H1 (cell line): ENCODE results near the gene MYLIP. TPM values are rescaled to one million over a fixed set of nuclear protein-coding genes. Genes with fewer than 3 reads are reported as not detected.

ENCODE experiments used
- CTCF ChIA-PET: fragments of 300-600 bp; sonication (Branson Sonifier 250); formaldehyde crosslinking; loops from one replicate; lab custom pipeline; 2021; ENCODE audit not compliant: partially characterized antibody; lab: Charles Lee
- POLR2A ChIA-PET: fragments of 300-600 bp; sonication (Branson Sonifier 250); formaldehyde crosslinking; loops from one replicate; lab custom pipeline; 2021; ENCODE audit warnings: inconsistent platforms; ENCODE audit not compliant: partially characterized antibody; lab: Charles Lee
- DNase-seq, 2 experiments: peaks; one replicate each; pipeline versions ENCODE4 v3.0.0 to v3.0.0-alpha.2; 2010 to 2022; ENCODE audit warnings: low spot score in 2 of 2, low read depth in 1 of 2, mixed read lengths in 1 of 2
- FAIRE-seq: peaks from 2 replicates; lab custom pipeline; 2011; peaks lifted over from hg19 to GRCh38; lab: Jason Lieb, UNC
- H2AFZ ChIP-seq: 2 replicates; pipeline ENCODE4 v1.8.1; 2012; ENCODE audit warnings: low read length, inconsistent platforms
- H2AK5ac ChIP-seq: 2 replicates; pipeline ENCODE4 v1.6.1; 2013; ENCODE audit warnings: low read depth, low read length
- H2BK120ac ChIP-seq: replicated peaks from 2 replicates; pipeline ENCODE3; 2013; ENCODE audit warnings: low read depth, low read length, inconsistent platforms
- H2BK12ac ChIP-seq: 2 replicates; pipeline ENCODE4 v1.6.1; 2013; ENCODE audit warnings: low read depth, low read length
- H2BK15ac ChIP-seq: 2 replicates; pipeline ENCODE4 v1.6.1; 2013; ENCODE audit warnings: low read length
- H2BK20ac ChIP-seq: 2 replicates; pipeline ENCODE4 v1.6.1; 2013; ENCODE audit warnings: low read length
- H2BK5ac ChIP-seq: 2 replicates; pipeline ENCODE4 v1.6.1; 2013; ENCODE audit warnings: low read depth, low read length
- H3K14ac ChIP-seq: 2 replicates; pipeline ENCODE4 v1.6.1; 2013; ENCODE audit warnings: inconsistent platforms; ENCODE audit not compliant: insufficient read length
- H3K18ac ChIP-seq: 2 replicates; pipeline ENCODE4 v1.6.1; 2013; ENCODE audit warnings: low read length; ENCODE audit errors: extremely low read depth
- H3K23ac ChIP-seq: 2 replicates; pipeline ENCODE4 v1.6.1; 2013; ENCODE audit warnings: inconsistent platforms; ENCODE audit not compliant: insufficient read length
- H3K23me2 ChIP-seq: 2 replicates; pipeline ENCODE4 v1.6.1; 2013; ENCODE audit warnings: low read depth, low read length
- H3K27ac ChIP-seq: 2 replicates; pipeline ENCODE4 v1.6.1; 2011; ENCODE audit warnings: low read depth, low read length, inconsistent platforms
- H3K27me3 ChIP-seq, 4 experiments: replicated peaks in 1 of 4; 1 replicate in 1 of 4; 2 replicates in 3 of 4; pipeline versions ENCODE4 v1.6.1 to v1.8.1; 2011 to 2013; ENCODE audit warnings: low read length in 3 of 4, mild to moderate bottlenecking in 3 of 4, inconsistent platforms in 2 of 4, mixed read lengths in 2 of 4, moderate library complexity in 1 of 4; ENCODE audit not compliant: control insufficient read depth in 3 of 4, insufficient read depth in 3 of 4; ENCODE audit errors: extremely low read depth in 1 of 4
- H3K36me3 ChIP-seq, 4 experiments: 2 replicates each; pipeline versions ENCODE4 v1.6.1 to v1.8.1; 2011 to 2013; ENCODE audit warnings: mild to moderate bottlenecking in 4 of 4, low read length in 3 of 4, moderate library complexity in 2 of 4, control low read depth in 1 of 4, inconsistent platforms in 1 of 4; ENCODE audit not compliant: insufficient read depth in 4 of 4, control insufficient read depth in 2 of 4
- H3K4ac ChIP-seq: replicated peaks from 2 replicates; pipeline ENCODE3; 2013; ENCODE audit warnings: low read length, low read depth, mixed read lengths, inconsistent platforms; ENCODE audit not compliant: insufficient read length
- H3K4me1 ChIP-seq, 4 experiments: replicated peaks in 1 of 4; 1 replicate in 1 of 4; 2 replicates in 3 of 4; pipeline versions ENCODE4 v1.6.1 to v1.8.1; 2011 to 2013; ENCODE audit warnings: low read length in 3 of 4, inconsistent platforms in 2 of 4, mixed read lengths in 1 of 4; ENCODE audit not compliant: insufficient read depth in 4 of 4, control insufficient read depth in 3 of 4
- H3K4me2 ChIP-seq, 2 experiments: 2 replicates each; pipeline versions ENCODE4 v1.6.1 to v1.8.1; 2011 to 2013; ENCODE audit warnings: low read depth in 2 of 2, low read length in 2 of 2, control low read depth in 1 of 2, inconsistent platforms in 1 of 2, mild to moderate bottlenecking in 1 of 2; ENCODE audit not compliant: insufficient read depth in 1 of 2
- H3K4me3 ChIP-seq, 4 experiments: fragments of 200-600, 300-600 bp in 1 of 4; sonication (generic), shearing (Covaris generic), sonication (Bioruptor Twin) in 1 of 4; 2 replicates each; pipeline versions ENCODE4 v1.5.1 to v1.8.1; 2011 to 2016; ENCODE audit warnings: low read length in 4 of 4, low read depth in 3 of 4, control low read depth in 2 of 4, inconsistent platforms in 2 of 4, mild to moderate bottlenecking in 2 of 4, mixed read lengths in 1 of 4, moderate library complexity in 1 of 4; ENCODE audit not compliant: insufficient read depth in 2 of 4; ENCODE audit errors: extremely low read depth in 1 of 4
- H3K56ac ChIP-seq: replicated peaks from 2 replicates; pipeline ENCODE3; 2013; ENCODE audit warnings: low read depth, mild to moderate bottlenecking, mixed read lengths, low read length, inconsistent platforms; ENCODE audit not compliant: insufficient read length
- H3K79me1 ChIP-seq: 2 replicates; pipeline ENCODE4 v1.6.1; 2013; ENCODE audit warnings: low read depth, low read length, control low read depth
- H3K79me2 ChIP-seq, 2 experiments: 2 replicates each; pipeline versions ENCODE4 v1.6.1 to v1.8.1; 2012 to 2013; ENCODE audit warnings: low read length in 2 of 2, mild to moderate bottlenecking in 2 of 2, inconsistent platforms in 1 of 2; ENCODE audit not compliant: insufficient read depth in 2 of 2, control insufficient read depth in 1 of 2
- H3K9ac ChIP-seq, 4 experiments: replicated peaks in 1 of 4; 1 replicate in 1 of 4; 2 replicates in 3 of 4; pipeline versions ENCODE4 v1.6.1 to v1.8.1; 2011 to 2013; ENCODE audit warnings: low read depth in 3 of 4, low read length in 3 of 4, control low read depth in 2 of 4, mild to moderate bottlenecking in 2 of 4, moderate library complexity in 2 of 4, inconsistent platforms in 1 of 4; ENCODE audit errors: extremely low read depth in 1 of 4
- H3K9me3 ChIP-seq, 2 experiments: 2 replicates each; pipeline versions ENCODE4 v1.6.1 to v1.8.1; 2012 to 2013; ENCODE audit warnings: mild to moderate bottlenecking in 2 of 2, moderate library complexity in 2 of 2, control low read depth in 1 of 2, inconsistent platforms in 1 of 2, low read depth in 1 of 2, low read length in 1 of 2, mixed read lengths in 1 of 2; ENCODE audit not compliant: insufficient read depth in 2 of 2
- H4K20me1 ChIP-seq, 2 experiments: replicated peaks in 1 of 2; 2 replicates each; pipeline versions ENCODE3 to v1.8.1; 2011 to 2013; ENCODE audit warnings: inconsistent platforms in 2 of 2, low read length in 2 of 2, mild to moderate bottlenecking in 1 of 2; ENCODE audit not compliant: insufficient read depth in 2 of 2, control insufficient read depth in 1 of 2
- H4K5ac ChIP-seq: 2 replicates; pipeline ENCODE4 v1.6.1; 2013; ENCODE audit warnings: low read length, low read depth, mixed read lengths, inconsistent platforms; ENCODE audit not compliant: insufficient read length
- H4K8ac ChIP-seq: 2 replicates; pipeline ENCODE4 v1.8.0; 2013; ENCODE audit warnings: mild to moderate bottlenecking, moderate library complexity, low read length, inconsistent platforms; ENCODE audit not compliant: insufficient read depth; ENCODE audit errors: extremely low read depth
- H4K91ac ChIP-seq: replicated peaks from 2 replicates; pipeline ENCODE3; 2013; ENCODE audit warnings: low read length, mixed read lengths, inconsistent platforms; ENCODE audit not compliant: insufficient read length
- BACH1 ChIP-seq: IDR thresholded peaks from 2 replicates; pipeline ENCODE4 v1.6.1; 2012; ENCODE audit warnings: low read length, improper control_type of control experiment
- CREB1 ChIP-seq: IDR thresholded peaks from 2 replicates; pipeline ENCODE4 v1.6.1; 2012; ENCODE audit warnings: inconsistent platforms
- CTCF ChIP-seq, 3 experiments: IDR thresholded peaks; 1 replicate in 2 of 3; 2 replicates in 1 of 3; pipeline versions ENCODE4 v1.5.1 to v1.6.1; 2011; ENCODE audit warnings: low read length in 3 of 3, mild to moderate bottlenecking in 3 of 3, inconsistent platforms in 2 of 3, low read depth in 1 of 3, moderate library complexity in 1 of 3; ENCODE audit not compliant: insufficient read depth in 1 of 3; ENCODE audit errors: control extremely low read depth in 1 of 3
- HDAC6 ChIP-seq: IDR thresholded peaks from one replicate; pipeline ENCODE4 v1.7.1; 2012; ENCODE audit warnings: low read depth, mild to moderate bottlenecking, inconsistent platforms, low read length, moderate library complexity
- JUND ChIP-seq: IDR thresholded peaks from 2 replicates; pipeline ENCODE4 v1.6.1; 2011; ENCODE audit warnings: mild to moderate bottlenecking, improper control_type of control experiment, low read length
- MAX ChIP-seq: IDR thresholded peaks from 2 replicates; pipeline ENCODE4 v1.6.1; 2012; ENCODE audit warnings: inconsistent platforms
- POLR2AphosphoS5 ChIP-seq: IDR thresholded peaks from 2 replicates; pipeline ENCODE4 v1.6.1; 2011; ENCODE audit warnings: low read depth, low read length
- RAD21 ChIP-seq, 2 experiments: IDR thresholded peaks in 1 of 2; conservative IDR thresholded peaks in 1 of 2; 2 replicates each; pipeline ENCODE4 v1.6.1; 2011; ENCODE audit warnings: low read depth in 2 of 2, low read length in 2 of 2, improper control_type of control experiment in 1 of 2, inconsistent platforms in 1 of 2, mild to moderate bottlenecking in 1 of 2, moderate library complexity in 1 of 2
- RBBP5 ChIP-seq: IDR thresholded peaks from 2 replicates; pipeline ENCODE4 v1.7.1; 2012; ENCODE audit warnings: low read depth, mild to moderate bottlenecking, inconsistent platforms, low read length, moderate library complexity, borderline replicate concordance
- SIRT6 ChIP-seq: IDR thresholded peaks from one replicate; pipeline ENCODE4 v1.7.1; 2012; ENCODE audit warnings: low read length, inconsistent platforms
- YY1 ChIP-seq: IDR thresholded peaks from 2 replicates; pipeline ENCODE4 v1.6.1; 2011; ENCODE audit warnings: low read depth, mild to moderate bottlenecking, low read length
- WGBS, 2 experiments: shearing (Covaris generic) in 1 of 2; methylation state at CpG; one replicate each; pipeline versions ENCODE4 v1.1.6 to v1.1.7; 2013 to 2015; ENCODE audit warnings: low lambda C conversion rate in 2 of 2, mixed read lengths in 2 of 2, inconsistent platforms in 1 of 2, low coverage in 1 of 2, missing lambda C conversion rate in 1 of 2; ENCODE audit not compliant: insufficient replicate concordance in 2 of 2, insufficient coverage in 1 of 2, insufficient read length in 1 of 2; ENCODE audit errors: extremely low coverage in 1 of 2, missing lambda C conversion rate in 1 of 2; 5-methylcytosine and 5-hydroxymethylcytosine counted together
- polyA plus RNA-seq, 7 experiments: library from polyadenylated mRNA; depleted of rRNA in 3 of 7; stranded (reverse) in 5 of 7; unstranded in 2 of 7; fragments of >200 nt in 5 of 7; fragments of 200-250 nt in 2 of 7; gene quantifications; 1 replicate in 5 of 7; 2 replicates in 1 of 7; 4 replicates in 1 of 7; pipeline versions ENCODE4 v1.2.1 to v1.2.3, GENCODE V29; 2011 to 2013; ENCODE audit warnings: missing spikeins in 2 of 7, mixed read lengths in 2 of 7
- total RNA-seq: library from RNA; stranded (reverse); fragmentation: NEBNext Ultra II Directional; extraction: Animal tissue kit (Norgen Biotek cat#: 25700); gene quantifications from 2 replicates; pipeline ENCODE4 v1.2.1, GENCODE V29; 2021

MYLIP gene
- total and polyA plus RNA-seq, 2 of the 8 experiments (the other 6 are each of a cell fraction or from before 2014, with no cell fraction given): 21.1 to 26.9 TPM

DNA sequence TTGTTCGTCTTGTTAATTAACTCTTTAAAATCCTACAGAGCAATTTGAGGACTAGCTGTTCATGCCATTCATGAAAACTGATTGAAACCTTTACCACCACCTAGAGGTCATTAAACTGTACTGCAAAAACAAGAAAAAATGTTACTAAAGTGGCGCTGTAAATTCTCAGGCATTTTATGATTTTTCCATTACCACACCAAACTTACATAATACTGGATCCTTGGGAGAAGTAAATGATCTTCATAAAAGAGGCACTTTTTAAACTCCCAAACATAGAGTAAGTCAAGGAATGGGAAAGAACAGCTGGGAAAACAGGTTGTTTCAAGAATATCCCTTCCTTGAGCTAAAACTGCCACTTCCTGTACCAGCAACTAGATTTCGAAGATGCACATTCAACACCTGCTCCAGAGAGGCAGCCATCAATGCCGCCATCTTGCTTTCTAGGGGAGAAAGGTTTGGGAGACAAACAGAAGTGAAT, 54.3 kb downstream of the MYLIP start:
- no peaks in the 10 kb centered on the region for H3K36me3 ChIP-seq
- no peak overlapping the region for H2AK5ac ChIP-seq
- no peak overlapping the region for H3K56ac ChIP-seq
- no peak overlapping the region for H3K18ac ChIP-seq
- no peaks in the 10 kb centered on the region; a peak in 1 of 4 replicates for H3K9me3 ChIP-seq
- no peak overlapping the region for H2BK20ac ChIP-seq
- no peaks in the 10 kb centered on the region for H3K79me2 ChIP-seq
- H4K20me1 ChIP-seq: no peaks in the 10 kb centered on the region
- H4K5ac ChIP-seq: no peak overlapping the region
- H4K8ac ChIP-seq: no peak overlapping the region
- H4K91ac ChIP-seq: no peak overlapping the region
- no peak overlapping the region for H2BK12ac ChIP-seq
- H2BK15ac ChIP-seq: no peak overlapping the region
- no peak overlapping the region for H3K9ac ChIP-seq
- no peak overlapping the region for H2BK5ac ChIP-seq
- POLR2A ChIA-PET: interaction anchor here (0.9 to 1.0 kb wide), 2 partner anchors 49 to 53 kb away, joined by 3 to 7 read pairs; no protein-coding TSS in a partner anchor
- DNase-seq (no peak), FAIRE-seq (peak; percentile 32)
- H3K27ac ChIP-seq: no peak overlapping the region
- CTCF ChIA-PET: interaction anchor here (0.5 to 4.0 kb wide), 55 partner anchors 8 to 526 kb away, joined by 3 to 34 read pairs (median 4); no protein-coding TSS in a partner anchor
- 42% methylated on average over 4 of the region's 4 CpGs; no CpG with 5 or more reads in 1 of the 2 experiments for WGBS, 2 experiments
- no peak overlapping the region for H3K4me2 ChIP-seq
- no peak overlapping the region for H2BK120ac ChIP-seq
- H3K14ac ChIP-seq: no peak overlapping the region
- no peaks in the 10 kb centered on the region for H3K23me2 ChIP-seq
- 0 out of 2 replicates have a peak overlapping the region, but pooled peaks have one; percentile 2 for H2AFZ ChIP-seq
- no peak overlapping the region for H3K4ac ChIP-seq
- no peak overlapping the region for H3K4me3 ChIP-seq
- peaks cover 0 to 5% (median 0%) of the 10 kb centered on the region in 4 experiments; a peak in 2 of 7 replicates for H3K4me1 ChIP-seq
- H3K27me3 ChIP-seq: no peaks in the 10 kb centered on the region
- H3K23ac ChIP-seq: no peak overlapping the region
- H3K79me1 ChIP-seq: no peaks in the 10 kb centered on the region
- TF ChIP-seq MAX (no peak), RAD21 (IDR thresholded peaks at IDR 0.05 in 1 of 2, conservative IDR thresholded peaks at IDR 0.05 in 1 of 2; ENCODE audit: low read depth in 2 of 2, low read length in 2 of 2) (peak; percentile 66 to 70), CTCF (IDR thresholded peaks at IDR 0.05; ENCODE audit: control extremely low read depth in 1 of 3, insufficient read depth in 1 of 3, low read depth in 1 of 3, low read length in 3 of 3) (peak in 2 of 3 experiments; percentile 46 to 60; a peak in 2 of 4 replicates), POLR2AphosphoS5 (no peak), BACH1 (no peak), SIRT6 (no peak), RBBP5 (no peak), CREB1 (no peak), HDAC6 (no peak), YY1 (peak; percentile 82), JUND (no peak)
